HUES64 (cell line): ENCODE results near the gene COPZ1.

Experiments used
- H3K27ac ChIP-seq: 2 replicates; pipeline ENCODE4 v1.7.0; 2013; ENCODE audit warnings: low read depth, low read length, inconsistent platforms
- H3K27me3 ChIP-seq: 2 replicates; pipeline ENCODE4 v1.6.1; 2013; ENCODE audit warnings: mild to moderate bottlenecking, low read length; ENCODE audit not compliant: insufficient read depth
- H3K36me3 ChIP-seq: 2 replicates; pipeline ENCODE4 v1.6.1; 2013; ENCODE audit warnings: mild to moderate bottlenecking, low read length; ENCODE audit not compliant: insufficient read depth
- H3K4me1 ChIP-seq: 2 replicates; pipeline ENCODE4 v1.6.1; 2013; ENCODE audit warnings: mild to moderate bottlenecking, low read length, moderate library complexity; ENCODE audit not compliant: insufficient read depth
- H3K4me3 ChIP-seq: 2 replicates; pipeline ENCODE4 v1.5.1; 2013; ENCODE audit warnings: mild to moderate bottlenecking, low read length, moderate library complexity
- H3K9ac ChIP-seq: 2 replicates; pipeline ENCODE4 v1.6.1; 2013; ENCODE audit warnings: mild to moderate bottlenecking, low read depth, low read length
- H3K9me3 ChIP-seq: 2 replicates; pipeline ENCODE4 v1.6.1; 2013; ENCODE audit warnings: low read depth, low read length; ENCODE audit not compliant: insufficient read depth
- WGBS: fragments of 150-250, 120-280 bp; methylation state at CpG from one replicate; pipeline ENCODE4 v1.1.7; 2013; ENCODE audit warnings: missing lambda C conversion rate; 5-methylcytosine and 5-hydroxymethylcytosine counted together

Gene COPZ1

DNA sequence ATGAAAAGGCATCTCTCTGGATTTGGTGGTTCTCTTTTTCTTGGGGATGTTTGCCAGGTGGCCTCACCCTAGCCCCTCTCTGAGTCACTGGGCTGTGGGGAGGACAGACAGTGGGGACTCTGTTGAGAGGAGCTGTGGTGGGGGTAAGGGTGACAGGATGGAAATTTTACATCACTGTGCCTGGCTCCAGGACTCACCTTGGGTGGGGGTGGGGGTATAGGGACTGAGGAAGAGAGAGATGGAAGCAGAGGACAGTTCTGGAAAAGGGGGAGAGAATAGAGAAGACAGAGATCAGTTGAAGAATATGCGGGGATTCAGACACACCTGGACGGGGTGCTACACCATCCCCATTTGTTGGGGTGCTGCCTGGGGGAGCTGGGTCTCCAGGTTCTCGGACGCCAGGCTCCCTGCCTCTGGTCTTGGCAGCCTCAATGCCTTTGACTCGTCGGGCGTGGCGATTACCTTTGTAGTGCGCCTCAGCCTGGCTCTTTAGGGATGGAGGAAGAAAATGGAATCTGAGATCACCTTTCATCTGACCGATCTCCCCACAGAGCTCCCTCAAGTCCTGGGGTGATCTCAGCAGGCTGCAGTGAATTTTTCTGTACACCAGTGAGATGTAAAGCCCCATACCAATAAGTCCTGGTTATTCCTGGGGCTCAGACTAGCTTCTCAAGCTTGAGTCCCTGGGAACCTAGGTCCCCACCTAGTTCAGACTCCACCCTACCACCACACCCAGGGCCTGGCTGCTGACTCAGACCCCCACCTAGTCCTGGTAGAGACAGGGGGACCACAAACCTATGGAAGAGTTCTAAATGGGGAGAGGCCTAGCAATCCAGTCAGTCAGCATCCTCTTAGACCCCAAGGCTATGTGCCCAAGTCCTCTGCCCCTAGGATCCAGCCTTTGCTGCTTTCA, 49.0 kb downstream of the COPZ1 start:
- WGBS, result 96% methylated on average over 10 of the region's 10 CpGs
- no peak overlapping the region for H3K27ac ChIP-seq
- H3K9me3 ChIP-seq, result no peaks in the 10 kb centered on the region
- peaks cover 28% of the 10 kb centered on the region for H3K27me3 ChIP-seq
- H3K9ac ChIP-seq, result no peak overlapping the region
- H3K4me3 ChIP-seq, result no peak overlapping the region
- peaks cover 13% of the 10 kb centered on the region; the same call in 1 of the 2 replicates for H3K4me1 ChIP-seq
- 0 out of 2 replicates have a peak, but pooled peaks cover 5% of the 10 kb centered on the region for H3K36me3 ChIP-seq

DNA sequence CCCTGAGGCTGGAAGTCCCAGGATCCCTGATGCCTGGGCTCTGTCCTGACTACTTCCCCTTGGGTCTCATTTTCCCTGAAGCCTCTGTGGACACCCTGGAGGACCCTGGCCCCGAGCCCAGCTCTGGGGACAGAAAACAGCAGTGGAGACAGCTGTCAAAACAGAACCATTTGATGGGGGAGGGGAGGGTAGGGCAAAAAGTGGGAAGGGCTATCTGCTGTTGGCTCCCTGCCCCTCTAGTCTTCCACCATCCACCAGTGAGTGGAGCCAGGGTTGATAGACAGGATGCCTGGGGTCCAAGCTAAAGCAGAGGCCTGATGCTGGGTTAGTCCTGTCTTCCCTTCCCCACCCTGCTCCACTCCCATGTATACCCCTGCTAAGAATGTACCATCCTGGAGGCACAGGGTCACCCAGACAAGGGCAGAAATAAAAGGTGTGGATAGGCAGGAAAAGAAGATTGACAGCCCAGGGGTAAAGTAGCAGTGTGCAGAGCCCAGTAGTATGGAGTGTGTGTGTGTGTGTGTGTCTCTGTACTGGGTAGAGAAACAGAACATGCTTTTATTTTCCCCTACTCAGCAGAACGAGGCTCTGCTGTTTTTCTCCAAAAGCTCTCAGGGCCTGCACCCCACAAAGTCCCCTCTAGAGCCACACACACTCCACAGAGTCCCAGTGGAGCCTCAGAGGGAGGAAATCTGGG, 49.8 kb downstream of the COPZ1 start:
- Histone ChIP-seq H3K9ac (no peak overlapping the region), H3K9me3 (no peaks in the 10 kb centered on the region), H3K4me3 (no peak overlapping the region), H3K4me1 (peaks cover 9% of the 10 kb centered on the region; the same call in 1 of the 2 replicates), H3K27me3 (peaks cover 20% of the 10 kb centered on the region), H3K36me3 (0 out of 2 replicates have a peak, but pooled peaks cover 5% of the 10 kb centered on the region), H3K27ac (no peak overlapping the region)
- WGBS, result 91% methylated on average over 2 of the region's 2 CpGs

DNA sequence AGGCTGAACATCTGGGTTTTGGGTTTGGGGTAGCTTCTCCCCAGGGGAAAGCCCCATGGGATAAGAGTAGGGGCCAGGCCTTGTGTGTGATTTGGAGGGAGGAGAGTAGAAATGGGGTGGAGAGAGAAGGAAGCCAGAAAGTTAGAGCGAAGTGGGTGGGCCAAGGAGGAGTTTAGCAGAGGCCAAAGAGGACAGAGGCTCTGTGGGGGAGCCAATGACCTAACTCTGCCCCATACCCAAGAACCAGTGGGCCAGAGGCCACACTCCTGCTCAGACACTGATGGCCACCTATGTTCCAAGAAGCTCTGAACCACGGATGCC, 50.3 kb downstream of the COPZ1 start:
- WGBS, result 85% methylated on average over 2 of the region's 2 CpGs
- Histone ChIP-seq H3K27me3 (peaks cover 18% of the 10 kb centered on the region; the same call in 1 of the 2 replicates), H3K27ac (no peak overlapping the region), H3K36me3 (0 out of 2 replicates have a peak, but pooled peaks cover 5% of the 10 kb centered on the region), H3K9me3 (no peaks in the 10 kb centered on the region), H3K4me3 (no peak overlapping the region), H3K9ac (no peak overlapping the region), H3K4me1 (peaks cover 12% of the 10 kb centered on the region; the same call in 1 of the 2 replicates)

DNA sequence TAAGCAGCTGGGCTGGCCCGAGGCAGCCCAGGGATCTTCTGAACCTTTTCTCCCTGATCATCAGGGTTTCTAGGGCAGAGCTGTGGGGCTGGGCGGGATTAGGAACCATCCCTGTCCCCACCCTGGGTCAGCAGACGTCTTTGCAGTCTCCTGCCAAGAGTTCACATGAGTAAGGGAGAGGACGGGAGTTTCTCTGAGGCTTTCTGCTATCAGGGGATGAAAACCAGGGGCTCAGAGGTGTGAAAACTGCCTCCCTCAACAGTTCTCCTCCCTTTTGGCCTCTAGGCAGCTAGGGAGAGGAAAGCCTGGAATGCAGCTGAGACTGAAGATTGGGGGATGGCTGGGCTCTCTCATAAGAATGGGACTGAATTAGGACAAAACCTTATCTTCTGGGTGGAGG, 51.7 kb downstream of the COPZ1 start:
- Histone ChIP-seq H3K27ac (no peak overlapping the region), H3K9me3 (no peaks in the 10 kb centered on the region), H3K4me1 (peaks cover 12% of the 10 kb centered on the region; the same call in 1 of the 2 replicates), H3K9ac (no peak overlapping the region), H3K27me3 (peaks cover 13% of the 10 kb centered on the region; the same call in 1 of the 2 replicates), H3K4me3 (no peak overlapping the region), H3K36me3 (peaks cover 10% of the 10 kb centered on the region; the same call in 1 of the 2 replicates)
- 81% methylated on average over 4 of the region's 4 CpGs for WGBS

DNA sequence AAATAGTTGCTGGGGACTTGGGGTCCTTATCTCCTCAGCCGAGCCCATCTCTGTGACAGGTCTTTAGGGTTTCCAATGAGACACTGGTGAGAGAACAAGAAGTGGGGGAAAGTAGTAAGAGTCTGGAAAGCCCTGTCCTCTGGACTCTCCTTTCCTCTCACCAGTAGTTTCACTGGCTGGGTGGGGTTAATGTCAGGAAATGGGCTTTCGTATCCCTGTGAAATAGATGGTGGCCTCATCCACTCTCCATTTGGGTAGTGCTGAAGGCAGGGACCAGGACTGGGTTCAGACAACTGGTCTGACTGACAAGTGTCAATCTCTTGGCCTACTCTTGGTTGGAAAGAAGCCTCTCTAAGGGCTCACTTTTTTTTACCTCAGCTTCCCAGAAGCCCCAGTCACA, 52.1 kb downstream of the COPZ1 start:
- H3K27ac ChIP-seq, result no peak overlapping the region

DNA sequence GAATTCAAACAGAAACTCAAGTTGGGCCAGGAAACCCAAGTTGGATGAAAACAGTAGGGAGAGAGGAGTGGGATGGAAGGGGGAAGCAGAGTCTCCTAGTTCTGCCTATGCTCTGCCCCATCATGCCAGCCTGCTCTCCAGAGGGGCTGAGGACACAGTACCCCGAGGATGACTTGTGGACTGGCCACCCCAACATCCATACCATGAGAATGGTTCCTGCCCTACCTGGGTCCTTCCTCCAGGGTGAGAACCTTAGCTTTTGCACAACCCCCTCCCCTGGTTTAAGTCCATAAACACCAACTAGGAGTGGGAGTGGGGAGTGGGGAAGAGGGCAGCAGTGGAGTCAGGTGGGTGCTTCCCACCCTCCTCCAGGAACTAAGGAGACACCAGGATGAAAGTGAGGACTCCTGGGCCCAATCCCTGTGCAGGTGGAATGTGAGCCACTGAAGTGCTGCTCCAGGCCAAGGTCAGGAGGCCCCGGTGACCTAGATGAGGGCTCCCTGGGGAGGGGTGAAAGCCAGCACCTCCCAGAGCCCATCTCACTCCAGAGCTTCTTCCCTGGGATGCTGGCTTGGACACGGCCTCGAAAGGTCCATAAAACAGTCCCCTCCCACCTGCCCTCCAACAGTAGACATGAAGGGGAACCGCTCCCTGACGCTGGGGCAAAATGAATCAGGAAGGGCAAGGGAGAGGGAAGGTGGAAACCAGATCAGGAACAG, 53.0 kb downstream of the COPZ1 start:
- 89% methylated on average over 5 of the region's 6 CpGs for WGBS
- no peak overlapping the region for H3K27ac ChIP-seq
- peaks cover 12% of the 10 kb centered on the region; the same call in 1 of the 2 replicates for H3K4me1 ChIP-seq
- H3K36me3 ChIP-seq, result peaks cover 10% of the 10 kb centered on the region; the same call in 1 of the 2 replicates
- no peaks in the 10 kb centered on the region for H3K9me3 ChIP-seq
- 0 out of 2 replicates have a peak overlapping the region, but pooled peaks have one; percentile 53 for H3K4me3 ChIP-seq
- peaks cover 13% of the 10 kb centered on the region; the same call in 1 of the 2 replicates for H3K27me3 ChIP-seq
- H3K9ac ChIP-seq, result no peak overlapping the region

More for the DNA sequence above, 52.1 kb downstream of the COPZ1 start:
- 81% methylated on average over 2 of the region's 2 CpGs for WGBS
- Histone ChIP-seq H3K4me1 (peaks cover 12% of the 10 kb centered on the region; the same call in 1 of the 2 replicates), H3K4me3 (no peak overlapping the region), H3K9ac (no peak overlapping the region), H3K27me3 (peaks cover 13% of the 10 kb centered on the region; the same call in 1 of the 2 replicates), H3K9me3 (no peaks in the 10 kb centered on the region), H3K36me3 (peaks cover 10% of the 10 kb centered on the region; the same call in 1 of the 2 replicates)

DNA sequence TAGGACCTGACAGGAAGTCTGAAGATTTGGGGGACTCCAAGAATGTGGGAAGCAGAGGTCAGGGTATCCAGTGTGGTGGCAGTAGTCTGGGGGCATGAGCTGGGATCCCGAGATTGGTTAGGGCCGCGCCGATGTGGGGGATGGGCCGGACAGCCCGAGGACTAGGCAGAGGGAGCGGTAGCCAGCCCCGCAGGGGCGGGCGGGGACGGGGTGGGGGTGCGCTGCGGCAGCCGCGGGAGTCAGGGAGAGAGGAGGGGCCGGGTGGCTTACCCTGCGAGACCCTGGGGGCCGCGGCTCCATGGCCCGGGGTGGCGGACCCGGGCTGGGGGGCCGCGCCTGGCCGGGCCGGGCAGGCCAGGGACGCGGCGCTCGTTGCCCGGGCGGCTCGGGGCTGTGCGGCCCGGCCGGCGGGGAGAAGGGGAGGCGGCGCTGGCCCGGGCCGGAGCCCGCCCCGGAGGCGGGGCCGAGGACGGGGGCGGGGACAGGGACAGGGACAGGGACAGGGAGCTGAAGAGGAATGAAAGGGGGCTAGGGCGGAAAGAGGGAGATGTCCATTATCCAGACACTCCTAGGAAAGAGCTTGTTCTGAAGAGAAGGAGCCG, 54.0 kb downstream of the COPZ1 start:
- 1% methylated on average over 49 of the region's 49 CpGs for WGBS
- Histone ChIP-seq H3K4me3 (peak overlapping the region; percentile 53), H3K27me3 (peaks cover 13% of the 10 kb centered on the region; the same call in 1 of the 2 replicates), H3K36me3 (peaks cover 10% of the 10 kb centered on the region; the same call in 1 of the 2 replicates), H3K9ac (no peak overlapping the region), H3K27ac (no peak overlapping the region), H3K4me1 (peaks cover 12% of the 10 kb centered on the region; the same call in 1 of the 2 replicates), H3K9me3 (no peaks in the 10 kb centered on the region)

- Histone ChIP-seq H3K4me3 (peak overlapping the region; percentile 53), H3K27ac (no peak overlapping the region), H3K9me3 (no peaks in the 10 kb centered on the region), H3K4me1 (peaks cover 17% of the 10 kb centered on the region), H3K27me3 (peaks cover 13% of the 10 kb centered on the region; the same call in 1 of the 2 replicates), H3K9ac (no peak overlapping the region), H3K36me3 (peaks cover 10% of the 10 kb centered on the region; the same call in 1 of the 2 replicates)
- WGBS, result 10% methylated on average over 19 of the region's 19 CpGs
These were observed 54.7 kb downstream of the COPZ1 start for GRCh38 chr12:54379398-54380201.

- Histone ChIP-seq H3K4me1 (peaks cover 30% of the 10 kb centered on the region), H3K4me3 (no peak overlapping the region), H3K27me3 (peaks cover 13% of the 10 kb centered on the region; the same call in 1 of the 2 replicates), H3K9ac (no peak overlapping the region), H3K27ac (no peak overlapping the region), H3K36me3 (peaks cover 10% of the 10 kb centered on the region; the same call in 1 of the 2 replicates), H3K9me3 (no peaks in the 10 kb centered on the region)
- 93% methylated on average over 4 of the region's 4 CpGs for WGBS
These were observed 56.2 kb downstream of the COPZ1 start for GRCh38 chr12:54381136-54381535.
